ENCODE data around the gene SHC1.

DNA sequence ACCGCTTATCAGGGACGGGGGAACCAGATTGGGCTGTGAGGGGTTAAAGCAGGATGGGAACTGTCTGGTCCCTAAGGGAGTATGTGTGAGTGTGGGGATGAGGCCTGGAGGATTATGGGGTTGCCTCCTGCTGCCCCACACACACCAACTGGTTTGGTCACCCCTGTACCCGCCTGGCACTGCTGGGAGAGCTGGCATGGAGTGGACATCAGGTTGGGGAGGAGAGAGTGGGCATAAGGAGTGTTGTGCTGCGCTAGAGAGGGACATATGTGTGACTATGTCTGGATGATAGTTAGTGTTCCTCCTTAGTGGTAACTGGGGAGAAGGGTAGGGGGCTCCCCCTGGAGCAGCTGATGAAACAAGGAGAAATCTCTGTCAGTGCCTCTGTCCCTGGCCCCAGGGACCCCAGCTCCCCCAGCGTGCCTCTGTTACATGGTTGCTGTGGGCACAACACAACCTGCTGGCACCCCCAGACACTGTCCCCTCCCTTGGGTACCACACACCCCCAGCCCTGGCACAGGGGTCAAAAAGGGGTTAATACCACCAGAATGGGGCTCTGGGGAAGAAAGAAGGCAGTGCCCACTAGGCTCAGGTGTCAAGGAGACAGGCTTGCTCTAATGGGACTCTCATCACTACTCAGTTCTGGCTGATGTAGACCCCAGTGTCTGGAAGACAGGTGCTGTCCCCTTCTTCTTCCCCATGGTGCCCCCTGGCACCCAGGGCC is 34.0 kb upstream of the SHC1 start:
- no peak for TF ChIP-seq ZNF274 (IDR thresholded peaks at IDR 0.05; ENCODE audit: low read depth, low read length)
- TF ChIP-seq SUZ12 (IDR thresholded peaks at IDR 0.05; ENCODE audit: extremely low read depth, insufficient read depth, insufficient read length) = no peak
